Suprapubic skin (tissue), 4 donors: Measurements from ENCODE around the gene VPS35L. TPM values are rescaled to one million over a fixed set of nuclear protein-coding genes. Genes with fewer than 3 reads are reported as not detected.

Experiments
- DNase-seq, 2 donors: peaks; one replicate each; pipeline ENCODE4 v3.0.0-alpha.2; 2019; ENCODE audit warnings: low spot score in 2 of 2
- H3K27ac ChIP-seq: fragments of 200-600 bp; sonication (generic); one replicate; pipeline ENCODE4 v1.5.1; 2019
- H3K27me3 ChIP-seq: fragments of 200-600 bp; sonication (generic); one replicate; pipeline ENCODE4 v1.5.1; 2019
- H3K36me3 ChIP-seq: fragments of 200-600 bp; sonication (generic); one replicate; pipeline ENCODE4 v1.5.1; 2019
- H3K4me1 ChIP-seq: fragments of 200-600 bp; sonication (generic); one replicate; pipeline ENCODE4 v1.5.1; 2019
- H3K4me3 ChIP-seq: fragments of 200-600 bp; sonication (generic); one replicate; pipeline ENCODE4 v1.5.1; 2019; ENCODE audit warnings: mild to moderate bottlenecking
- H3K9me3 ChIP-seq: fragments of 200-600 bp; sonication (generic); one replicate; pipeline ENCODE4 v1.5.1; 2019
- CTCF ChIP-seq, 2 donors: fragments of 200-600 bp in 1 of 2; fragments of 450-650 bp in 1 of 2; sonication (generic) in 1 of 2; IDR thresholded peaks; one replicate each; pipeline ENCODE4 v1.5.1; 2016 to 2019; ENCODE audit warnings: antibody characterized with exemption in 2 of 2, mild to moderate bottlenecking in 1 of 2, moderate library complexity in 1 of 2
- EP300 ChIP-seq: sonication (generic); formaldehyde crosslinking; IDR thresholded peaks from one replicate; pipeline ENCODE4 v1.6.1; 2017; ENCODE audit warnings: antibody characterized with exemption
- POLR2A ChIP-seq, 2 donors: fragments of 450-650 bp; IDR thresholded peaks; one replicate each; pipeline ENCODE4 v1.6.1; 2017; ENCODE audit warnings: antibody characterized with exemption in 2 of 2, mild to moderate bottlenecking in 2 of 2, moderate library complexity in 2 of 2
- POLR2AphosphoS5 ChIP-seq, 3 donors: sonication (generic); formaldehyde crosslinking; IDR thresholded peaks; one replicate each; pipeline ENCODE4 v1.6.1; 2017; ENCODE audit warnings: antibody characterized with exemption in 3 of 3
- WGBS: methylation state at CpG from one replicate; pipeline ENCODE4 v1.1.5; 2018; 5-methylcytosine and 5-hydroxymethylcytosine counted together
- total RNA-seq, 4 donors: library from RNA; depleted of rRNA; stranded (reverse); fragments of >200 nt; gene quantifications; one replicate each; pipeline ENCODE4 v1.1.0, GENCODE V29; 2016

The VPS35L gene
- total RNA-seq, 4 donors from 2014 or later: 16.3 to 30.4 (median 20.7) TPM

GRCh38 chr16:19688396-19689024 lies 133.0 kb downstream of the VPS35L start:
- WGBS: 62% methylated on average over 18 of the region's 18 CpGs
- Histone ChIP-seq H3K4me3 (no peak overlapping the region), H3K9me3 (no peaks in the 10 kb centered on the region), H3K27ac (peak overlapping the region; percentile 49), H3K36me3 (peaks cover 50% of the 10 kb centered on the region), H3K27me3 (no peaks in the 10 kb centered on the region), H3K4me1 (peaks cover 26% of the 10 kb centered on the region)
- no peak for DNase-seq
- TF ChIP-seq CTCF (IDR thresholded peaks at IDR 0.05) (no peak), POLR2AphosphoS5 (IDR thresholded peaks at IDR 0.05) (no peak), EP300 (no peak), POLR2A (IDR thresholded peaks at IDR 0.05) (no peak)

- DNase-seq: no peak
- no peak overlapping the region for H3K4me3 ChIP-seq
- H3K4me1 ChIP-seq: peaks cover 26% of the 10 kb centered on the region
- H3K9me3 ChIP-seq: no peaks in the 10 kb centered on the region
- TF ChIP-seq POLR2A (IDR thresholded peaks at IDR 0.05) (no peak), CTCF (IDR thresholded peaks at IDR 0.05) (no peak), POLR2AphosphoS5 (IDR thresholded peaks at IDR 0.05) (no peak), EP300 (no peak)
- H3K27me3 ChIP-seq: no peaks in the 10 kb centered on the region
- WGBS: 94% methylated on average over 5 of the region's 5 CpGs
- H3K36me3 ChIP-seq: peaks cover 42% of the 10 kb centered on the region
- H3K27ac ChIP-seq: no peak overlapping the region
Observed at GRCh38 chr16:19689342-19689741, 133.8 kb downstream of the VPS35L start.

- H3K27me3 ChIP-seq: no peaks in the 10 kb centered on the region
- no peak overlapping the region for H3K4me3 ChIP-seq
- peaks cover 33% of the 10 kb centered on the region for H3K36me3 ChIP-seq
- peaks cover 26% of the 10 kb centered on the region for H3K4me1 ChIP-seq
- H3K9me3 ChIP-seq: no peaks in the 10 kb centered on the region
- 67% methylated on average over 4 of the region's 4 CpGs for WGBS
- TF ChIP-seq POLR2A (IDR thresholded peaks at IDR 0.05) (no peak), POLR2AphosphoS5 (IDR thresholded peaks at IDR 0.05) (no peak), EP300 (no peak), CTCF (IDR thresholded peaks at IDR 0.05) (no peak)
- peak overlapping the region; percentile 45 for H3K27ac ChIP-seq
- no peak for DNase-seq
Observed at GRCh38 chr16:19690196-19690595, 134.7 kb downstream of the VPS35L start.

GRCh38 chr16:19691161-19691711 lies 135.7 kb downstream of the VPS35L start:
- no peak for TF ChIP-seq EP300
- TF ChIP-seq POLR2AphosphoS5 (IDR thresholded peaks at IDR 0.05): no peak
- TF ChIP-seq CTCF (IDR thresholded peaks at IDR 0.05): no peak
- no peak for TF ChIP-seq POLR2A (IDR thresholded peaks at IDR 0.05)
- no peak for DNase-seq
- WGBS: 87% methylated on average over 14 of the region's 14 CpGs
- Histone ChIP-seq H3K27me3 (no peaks in the 10 kb centered on the region), H3K27ac (peak overlapping the region; percentile 45), H3K4me1 (peaks cover 35% of the 10 kb centered on the region), H3K36me3 (peaks cover 28% of the 10 kb centered on the region), H3K4me3 (no peak overlapping the region), H3K9me3 (no peaks in the 10 kb centered on the region)

DNA sequence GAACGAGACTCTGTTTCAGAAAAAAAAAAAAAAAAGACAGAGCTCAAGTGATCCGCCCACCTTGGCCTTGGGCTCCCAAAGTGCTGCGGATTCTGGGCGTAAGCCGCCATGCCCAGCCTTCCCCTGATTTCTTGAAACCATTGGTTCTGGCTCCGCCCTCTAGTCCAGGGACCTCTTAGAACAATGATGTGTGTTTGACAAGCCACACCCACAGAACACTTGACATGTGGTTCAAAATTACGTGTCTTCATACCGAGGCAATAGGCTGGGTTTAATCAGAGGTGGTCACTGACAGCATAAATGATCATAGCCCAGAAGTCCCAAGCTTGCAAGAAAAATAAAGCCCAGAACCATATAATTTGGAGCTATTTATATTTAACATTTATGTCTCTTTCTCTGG lies 139.5 kb downstream of the VPS35L start:
- WGBS: 76% methylated on average over 8 of the region's 8 CpGs
- H3K36me3 ChIP-seq: peaks cover 22% of the 10 kb centered on the region

More for the DNA sequence above, 139.5 kb downstream of the VPS35L start:
- TF ChIP-seq POLR2A (IDR thresholded peaks at IDR 0.05) (no peak), POLR2AphosphoS5 (IDR thresholded peaks at IDR 0.05) (no peak), CTCF (IDR thresholded peaks at IDR 0.05) (no peak), EP300 (no peak)
- H3K27ac ChIP-seq: no peak overlapping the region
- H3K9me3 ChIP-seq: no peaks in the 10 kb centered on the region
- H3K27me3 ChIP-seq: no peaks in the 10 kb centered on the region
- H3K4me1 ChIP-seq: peaks cover 60% of the 10 kb centered on the region
- no peak for DNase-seq
- no peak overlapping the region for H3K4me3 ChIP-seq
